Measurements from ENCODE around the gene TEX9.
"Not testable (repeated sequence)": the region's sequence is repeated elsewhere in the genome, so short reads cannot be mapped to it uniquely, and the experiment has no call there.

TEX9 gene

GRCh38 chr15:56365075-56365711 is at the start of gene TEX9:
TEX9 (plus strand) TSS chr15:56365426; CDS start chr15:56365451, 25 bp downstream.
- peak; percentile 92 for DNase-seq (ENCODE audit: low spot score)

GRCh38 chr15:56316561-56316960 is 48.7 kb upstream of the TEX9 start:
- DNase-seq (ENCODE audit: low spot score), result not testable (repeated sequence)

- no peak for DNase-seq (ENCODE audit: low spot score)
These were observed 44.9 kb upstream of the TEX9 start for GRCh38 chr15:56320316-56320715.

GRCh38 chr15:56320861-56321260 is 44.4 kb upstream of the TEX9 start:
- DNase-seq (ENCODE audit: low spot score), result no peak

- no peak for DNase-seq (ENCODE audit: low spot score)
These were observed 42.8 kb upstream of the TEX9 start for GRCh38 chr15:56322444-56322843.

GRCh38 chr15:56323435-56323834 is 41.8 kb upstream of the TEX9 start:
- DNase-seq (ENCODE audit: low spot score), result no peak

GRCh38 chr15:56325186-56325585 is 40.0 kb upstream of the TEX9 start:
- DNase-seq (ENCODE audit: low spot score), result peak; percentile 38

- DNase-seq (ENCODE audit: low spot score), result no peak
These were observed 37.3 kb upstream of the TEX9 start for GRCh38 chr15:56327721-56328502.

GRCh38 chr15:56337084-56337725 is 28.0 kb upstream of the TEX9 start:
- DNase-seq (ENCODE audit: low spot score), result no peak

- DNase-seq (ENCODE audit: low spot score), result no peak
These were observed 25.6 kb upstream of the TEX9 start for GRCh38 chr15:56339594-56339993.

- DNase-seq (ENCODE audit: low spot score), result no peak
These were observed 24.0 kb upstream of the TEX9 start for GRCh38 chr15:56341201-56341600.

GRCh38 chr15:56342653-56343052 is 22.6 kb upstream of the TEX9 start:
- DNase-seq (ENCODE audit: low spot score), result no peak

- DNase-seq (ENCODE audit: low spot score), result no peak
These were observed 21.3 kb upstream of the TEX9 start for GRCh38 chr15:56343879-56344278.

- DNase-seq (ENCODE audit: low spot score), result no peak
These were observed 20.9 kb upstream of the TEX9 start for GRCh38 chr15:56344336-56344735.

GRCh38 chr15:56346414-56346813 is 18.8 kb upstream of the TEX9 start:
- no peak for DNase-seq (ENCODE audit: low spot score)

- DNase-seq (ENCODE audit: low spot score), result no peak
These were observed 15.7 kb upstream of the TEX9 start for GRCh38 chr15:56349554-56349953.

- no peak for DNase-seq (ENCODE audit: low spot score)
These were observed 13.9 kb upstream of the TEX9 start for GRCh38 chr15:56351353-56351752.

- no peak for DNase-seq (ENCODE audit: low spot score)
These were observed 13.2 kb upstream of the TEX9 start for GRCh38 chr15:56351957-56352506.

GRCh38 chr15:56353119-56353518 is 12.1 kb upstream of the TEX9 start:
- no peak for DNase-seq (ENCODE audit: low spot score)

GRCh38 chr15:56353740-56354139 is 11.5 kb upstream of the TEX9 start:
- DNase-seq (ENCODE audit: low spot score), result no peak

GRCh38 chr15:56356616-56357015 is 8.6 kb upstream of the TEX9 start:
- peak; percentile 40 for DNase-seq (ENCODE audit: low spot score)

GRCh38 chr15:56358604-56359003 is 6.6 kb upstream of the TEX9 start:
- DNase-seq (ENCODE audit: low spot score), result no peak

GRCh38 chr15:56361987-56362386 is 3.2 kb upstream of the TEX9 start:
- no peak for DNase-seq (ENCODE audit: low spot score)

All from AG08395 (cell line).